Activated CD4-positive, alpha-beta memory T cell treated with anti-CD3 and anti-CD28 coated beads for 36 hours (primary cell): ENCODE measurements around the gene CIC. TPM values are rescaled to one million over a fixed set of nuclear protein-coding genes. Genes with fewer than 3 reads are reported as not detected.

Experiments used
- CTCF ChIA-PET: fragments of 350-600 bp; sonication (Branson Sonifier 250); formaldehyde crosslinking; loops from one replicate; lab custom pipeline; 2021; ENCODE audit warnings: antibody characterized with exemption, inconsistent platforms; lab: Charles Lee
- POLR2A ChIA-PET: fragments of 350-600 bp; sonication (Branson Sonifier 250); formaldehyde crosslinking; loops from one replicate; lab custom pipeline; 2021; ENCODE audit warnings: antibody characterized with exemption; lab: Charles Lee
- DNase-seq: peaks from one replicate; pipeline ENCODE4 v3.0.0-alpha.2; 2020
- H3K27ac Mint-ChIP-seq: one replicate; pipeline ENCODE4 v1.8.0; 2021; ENCODE audit warnings: mixed read lengths
- H3K27me3 Mint-ChIP-seq: one replicate; pipeline ENCODE4 v1.8.0; 2021; ENCODE audit warnings: mixed read lengths
- H3K36me3 Mint-ChIP-seq: one replicate; pipeline ENCODE4 v1.8.0; 2021; ENCODE audit warnings: mixed read lengths
- H3K4me1 Mint-ChIP-seq: one replicate; pipeline ENCODE4 v1.8.0; 2021; ENCODE audit warnings: low read depth, mixed read lengths
- H3K4me3 Mint-ChIP-seq: one replicate; pipeline ENCODE4 v1.8.0; 2021; ENCODE audit warnings: mild to moderate bottlenecking, mixed read lengths
- H3K9me3 Mint-ChIP-seq: one replicate; pipeline ENCODE4 v1.8.0; 2021; ENCODE audit warnings: mixed read lengths
- intact Hi-C: fragments of 100-400 bp; cut with micrococcal nuclease; formaldehyde crosslinking; loops from one replicate; pipeline ENCODE4 v1.15.1; 2023
- total RNA-seq, 2 experiments: library from RNA; stranded (reverse); gene quantifications; one replicate each; pipeline ENCODE4 v1.2.3, GENCODE V29; 2021

The CIC gene
- total RNA-seq, result 10 to 100 TPM; 56.9 to 64.2 TPM

GRCh38 chr19:42268704-42269477, at the start of gene CIC:
CIC (plus strand) TSS chr19:42269252; CDS start chr19:42271784, 2,532 bp downstream.
- H3K27ac Mint-ChIP-seq, result no peak within 1 kb of the TSS

GRCh38 chr19:42219812-42220750, 49.0 kb upstream of the CIC start, which contains the start of gene ZNF526:
ZNF526 (plus strand) TSS chr19:42220312; CDS start chr19:42224404, 4,092 bp downstream.
- H3K27me3 Mint-ChIP-seq, result peaks cover 1% of the 10 kb centered on the region
- H3K9me3 Mint-ChIP-seq, result no peaks in the 10 kb centered on the region
- intact Hi-C loops, result loop anchor here (1.0 kb wide), 4 partner anchors 21 to 105 kb away; partner anchors contain the start of gene MEGF8
- peak within 1 kb of the TSS; percentile 92 for H3K4me3 Mint-ChIP-seq
- peaks cover 24% of the 10 kb centered on the region for H3K36me3 Mint-ChIP-seq
- ChIA-PET CTCF (interaction anchor here (0.6 to 5.1 kb wide), 6 partner anchors 22 to 111 kb away, joined by 3 to 21 read pairs (median 6); partner anchors contain the start of genes GSK3A and POU2F2), POLR2A (interaction anchor here (0.5 to 1.4 kb wide), 7 partner anchors 17 to 292 kb away, joined by 3 to 4 read pairs (median 4); no protein-coding TSS in a partner anchor)
- peaks cover 43% of the 10 kb centered on the region for H3K4me1 Mint-ChIP-seq
- DNase-seq, result peak; percentile 98
- H3K27ac Mint-ChIP-seq, result peak within 1 kb of the TSS; percentile 99

More at GRCh38 chr19:42268704-42269477, at the start of gene CIC:
- ChIA-PET CTCF (interaction anchor here (2.3 to 2.6 kb wide), 2 partner anchors 11 to 24 kb away, joined by 10 to 48 read pairs; no protein-coding TSS in a partner anchor), POLR2A (interaction anchor here (1.0 to 2.0 kb wide), 2 partner anchors 9 to 22 kb away, joined by 3 to 7 read pairs; no protein-coding TSS in a partner anchor)
- Mint-ChIP-seq H3K36me3 (peaks cover 11% of the 10 kb centered on the region), H3K9me3 (no peaks in the 10 kb centered on the region), H3K4me3 (no peak within 1 kb of the TSS), H3K27me3 (no peaks in the 10 kb centered on the region), H3K4me1 (peaks cover 23% of the 10 kb centered on the region)
- DNase-seq, result peak; percentile 99
- intact Hi-C loops, result loop anchor here (1.0 to 5.0 kb wide), 6 partner anchors 14 to 382 kb away; partner anchors contain the start of genes DEDD2, ERF and ZNF574

DNA sequence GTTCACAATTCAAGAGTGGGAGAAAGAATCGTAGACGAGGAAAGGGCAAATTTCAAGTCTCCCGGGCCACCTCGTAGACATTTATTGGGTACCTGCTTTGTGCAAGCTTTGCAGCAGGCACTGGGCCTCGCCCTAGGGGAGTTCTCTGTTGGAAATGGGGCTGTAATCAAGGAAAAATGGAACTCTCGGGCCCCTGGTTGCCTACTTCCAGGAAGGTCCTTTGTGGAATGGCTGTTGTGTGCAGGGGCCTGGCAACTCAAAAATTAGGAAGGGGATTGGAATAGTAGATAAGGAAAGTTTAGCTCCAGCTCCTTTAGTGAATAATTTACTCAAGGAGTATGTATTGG, 48.3 kb upstream of the CIC start:
- ChIA-PET CTCF (interaction anchor here (1.7 to 5.1 kb wide), 3 partner anchors 21 to 58 kb away, joined by 6 to 21 read pairs (median 12); partner anchors contain the start of gene GSK3A), POLR2A (interaction anchor here (1.2 to 1.4 kb wide), 3 partner anchors 16 to 22 kb away, joined by 4 read pairs; no protein-coding TSS in a partner anchor)
- peak overlapping the region; percentile 99 for H3K27ac Mint-ChIP-seq
- peaks cover 27% of the 10 kb centered on the region for H3K36me3 Mint-ChIP-seq
- DNase-seq, result no peak
- peaks cover 36% of the 10 kb centered on the region for H3K4me1 Mint-ChIP-seq
- H3K4me3 Mint-ChIP-seq, result peak overlapping the region; percentile 92
- intact Hi-C loops, result loop anchor here (1.0 kb wide), 4 partner anchors 21 to 105 kb away; partner anchors contain the start of gene MEGF8
- H3K9me3 Mint-ChIP-seq, result no peaks in the 10 kb centered on the region
- peaks cover 1% of the 10 kb centered on the region for H3K27me3 Mint-ChIP-seq

GRCh38 chr19:42224940-42225717, 43.9 kb upstream of the CIC start:
- Mint-ChIP-seq H3K27ac (no peak overlapping the region), H3K9me3 (no peaks in the 10 kb centered on the region), H3K36me3 (peaks cover 44% of the 10 kb centered on the region), H3K4me3 (no peak overlapping the region), H3K4me1 (peaks cover 31% of the 10 kb centered on the region), H3K27me3 (no peaks in the 10 kb centered on the region)
- intact Hi-C loops, result no loop called here
- no peak for DNase-seq
- ChIA-PET CTCF (interaction anchor here (1.8 kb wide), 1 partner anchor 17 kb away, joined by 4 read pairs; the partner anchor contains the start of gene GSK3A), POLR2A (interaction anchor here (1.2 kb wide), 1 partner anchor 9 kb away, joined by 4 read pairs; no protein-coding TSS in a partner anchor)

GRCh38 chr19:42225718-42226292, 43.2 kb upstream of the CIC start:
- no peak overlapping the region for H3K4me3 Mint-ChIP-seq
- ChIA-PET CTCF (interaction anchor here (1.8 kb wide), 1 partner anchor 16 kb away, joined by 4 read pairs; the partner anchor contains the start of gene GSK3A), POLR2A (interaction anchor here (1.3 kb wide), 1 partner anchor 13 kb away, joined by 3 read pairs; no protein-coding TSS in a partner anchor)
- DNase-seq, result no peak
- H3K27me3 Mint-ChIP-seq, result no peaks in the 10 kb centered on the region
- H3K36me3 Mint-ChIP-seq, result peaks cover 43% of the 10 kb centered on the region
- peaks cover 29% of the 10 kb centered on the region for H3K4me1 Mint-ChIP-seq
- no peak overlapping the region for H3K27ac Mint-ChIP-seq
- intact Hi-C loops, result no loop called here
- H3K9me3 Mint-ChIP-seq, result no peaks in the 10 kb centered on the region

GRCh38 chr19:42226886-42227285, 42.2 kb upstream of the CIC start:
- no peaks in the 10 kb centered on the region for H3K27me3 Mint-ChIP-seq
- no peak for DNase-seq
- peaks cover 26% of the 10 kb centered on the region for H3K4me1 Mint-ChIP-seq
- H3K9me3 Mint-ChIP-seq, result no peaks in the 10 kb centered on the region
- no peak overlapping the region for H3K27ac Mint-ChIP-seq
- CTCF ChIA-PET, result interaction anchor here (1.0 kb wide), 1 partner anchor 42 kb away, joined by 3 read pairs; no protein-coding TSS in a partner anchor
- peaks cover 47% of the 10 kb centered on the region for H3K36me3 Mint-ChIP-seq
- POLR2A ChIA-PET, result interaction anchor here (1.3 kb wide), 1 partner anchor 12 kb away, joined by 3 read pairs; no protein-coding TSS in a partner anchor
- H3K4me3 Mint-ChIP-seq, result no peak overlapping the region
- intact Hi-C loops, result no loop called here

DNA sequence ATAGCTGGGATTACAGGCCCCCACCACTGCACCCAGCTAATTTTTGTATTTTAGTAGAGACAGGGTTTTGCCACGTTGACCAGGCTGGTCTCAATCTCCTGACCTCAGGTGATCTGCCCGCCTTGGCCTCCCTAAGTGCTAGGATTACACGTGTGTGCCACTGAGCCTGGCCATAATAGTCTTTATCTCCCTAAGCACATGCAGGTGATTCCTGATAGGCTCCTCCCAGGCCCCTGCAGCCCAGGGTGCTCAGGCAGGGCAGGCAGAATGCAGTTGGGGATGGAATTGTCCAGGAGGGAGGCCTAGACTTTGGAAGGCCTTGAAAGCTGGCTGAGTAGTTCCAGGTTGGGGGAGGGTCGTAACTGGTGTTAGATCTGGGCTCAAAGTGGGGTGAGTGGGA, 40.4 kb upstream of the CIC start:
- H3K36me3 Mint-ChIP-seq, result peaks cover 49% of the 10 kb centered on the region
- H3K4me3 Mint-ChIP-seq, result no peak overlapping the region
- CTCF ChIA-PET, result no interaction called here
- no peaks in the 10 kb centered on the region for H3K9me3 Mint-ChIP-seq
- peaks cover 17% of the 10 kb centered on the region for H3K4me1 Mint-ChIP-seq
- H3K27me3 Mint-ChIP-seq, result no peaks in the 10 kb centered on the region
- POLR2A ChIA-PET, result no interaction called here
- no peak for DNase-seq
- intact Hi-C loops, result no loop called here
- peak overlapping the region; percentile 38 for H3K27ac Mint-ChIP-seq

GRCh38 chr19:42229301-42229854, 39.7 kb upstream of the CIC start:
- H3K36me3 Mint-ChIP-seq, result peaks cover 46% of the 10 kb centered on the region
- intact Hi-C loops, result no loop called here
- H3K27ac Mint-ChIP-seq, result peak overlapping the region; percentile 69
- H3K4me3 Mint-ChIP-seq, result no peak overlapping the region
- no peaks in the 10 kb centered on the region for H3K9me3 Mint-ChIP-seq
- CTCF ChIA-PET, result interaction anchor here (1.0 to 1.4 kb wide), 2 partner anchors 14 to 50 kb away, joined by 3 to 5 read pairs; no protein-coding TSS in a partner anchor
- peaks cover 17% of the 10 kb centered on the region for H3K4me1 Mint-ChIP-seq
- DNase-seq, result no peak
- no peaks in the 10 kb centered on the region for H3K27me3 Mint-ChIP-seq
- POLR2A ChIA-PET, result interaction anchor here (1.2 kb wide), 1 partner anchor 18 kb away, joined by 3 read pairs; no protein-coding TSS in a partner anchor

DNA sequence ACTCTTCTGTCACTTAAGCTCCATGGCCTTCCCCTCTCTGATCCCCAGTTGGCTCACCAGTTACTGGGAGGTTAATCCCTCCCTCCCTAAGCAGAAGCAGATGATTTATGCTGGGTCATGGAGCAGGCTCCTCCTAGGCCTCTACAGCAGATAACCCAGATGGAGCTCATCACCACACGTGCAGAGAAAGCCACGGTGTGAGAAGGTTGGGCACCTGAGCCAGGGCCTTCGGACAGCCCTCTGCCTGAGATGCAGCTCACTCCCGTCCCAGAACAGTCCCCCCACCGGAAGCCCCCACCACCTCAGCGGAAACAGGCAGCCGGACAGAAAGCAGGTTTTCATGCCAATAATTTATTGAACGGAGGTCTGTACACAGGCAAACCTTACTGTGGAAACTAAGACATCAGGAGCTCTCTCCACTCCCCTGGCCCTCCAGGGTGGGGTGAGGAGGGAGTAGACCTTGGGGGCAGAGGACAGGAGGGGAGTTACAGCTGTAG, 39.1 kb upstream of the CIC start:
- no peaks in the 10 kb centered on the region for H3K27me3 Mint-ChIP-seq
- H3K4me1 Mint-ChIP-seq, result peaks cover 17% of the 10 kb centered on the region
- DNase-seq, result no peak
- peaks cover 47% of the 10 kb centered on the region for H3K36me3 Mint-ChIP-seq
- ChIA-PET POLR2A (interaction anchor here (1.2 kb wide), 1 partner anchor 17 kb away, joined by 3 read pairs; no protein-coding TSS in a partner anchor), CTCF (interaction anchor here (1.0 to 1.4 kb wide), 3 partner anchors 13 to 121 kb away, joined by 3 to 5 read pairs (median 3); no protein-coding TSS in a partner anchor)
- H3K27ac Mint-ChIP-seq, result peak overlapping the region; percentile 69
- intact Hi-C loops, result no loop called here
- H3K4me3 Mint-ChIP-seq, result no peak overlapping the region
- H3K9me3 Mint-ChIP-seq, result no peaks in the 10 kb centered on the region

- H3K4me1 Mint-ChIP-seq, result peaks cover 19% of the 10 kb centered on the region
- CTCF ChIA-PET, result interaction anchor here (1.1 kb wide), 1 partner anchor 122 kb away, joined by 3 read pairs; no protein-coding TSS in a partner anchor
- intact Hi-C loops, result no loop called here
- H3K27me3 Mint-ChIP-seq, result no peaks in the 10 kb centered on the region
- H3K27ac Mint-ChIP-seq, result no peak overlapping the region
- no peaks in the 10 kb centered on the region for H3K9me3 Mint-ChIP-seq
- no peak overlapping the region for H3K4me3 Mint-ChIP-seq
- POLR2A ChIA-PET, result interaction anchor here (1.2 kb wide), 1 partner anchor 17 kb away, joined by 3 read pairs; no protein-coding TSS in a partner anchor
- peaks cover 48% of the 10 kb centered on the region for H3K36me3 Mint-ChIP-seq
- DNase-seq, result no peak
These were observed 38.5 kb upstream of the CIC start for GRCh38 chr19:42230571-42230970.
